NCI-H226 (cell line): ENCODE results near the gene RIIAD1.
"Not testable (repeated sequence)": the region's sequence is repeated elsewhere in the genome, so short reads cannot be mapped to it uniquely, and the experiment has no call there.

ENCODE experiments used
- DNase-seq: peaks from one replicate; pipeline ENCODE4 v3.0.0-alpha.2; 2015

Gene RIIAD1

DNA sequence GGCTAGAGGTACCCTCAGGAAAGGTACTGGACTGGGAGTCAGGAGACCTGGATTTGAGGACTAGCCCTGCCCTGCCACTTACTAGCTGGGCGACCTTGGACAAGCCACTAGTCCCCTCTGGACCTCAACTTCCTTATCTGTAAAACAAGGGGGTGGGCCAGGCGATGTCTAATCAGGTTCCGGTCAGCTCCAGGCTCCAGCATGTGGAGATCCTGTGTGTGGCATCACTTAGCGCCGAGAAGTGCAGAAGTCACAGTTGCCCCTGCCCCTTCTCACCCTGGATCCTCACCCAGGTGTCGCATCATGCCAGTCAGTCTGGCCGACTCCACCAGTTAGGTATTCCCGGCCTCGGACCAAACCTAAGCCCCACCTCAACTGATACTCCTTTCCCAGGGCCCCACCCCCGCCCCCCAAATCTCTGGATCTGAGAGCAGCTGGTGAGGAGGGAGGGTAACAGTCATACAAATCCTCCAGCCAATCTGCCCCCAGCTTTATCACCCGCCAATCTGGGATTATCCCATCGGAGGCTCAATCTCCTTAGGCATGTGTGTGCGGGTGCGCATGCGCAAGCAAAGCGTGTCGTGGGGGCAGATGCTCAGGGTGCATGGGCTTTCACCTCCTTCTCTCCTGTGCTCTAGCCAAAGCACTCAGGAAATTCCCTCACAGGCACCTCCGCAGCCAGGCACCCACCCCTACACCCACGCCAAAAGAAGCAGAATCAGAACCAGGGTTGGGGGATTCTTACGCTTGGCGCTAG lies 10.1 kb upstream of the RIIAD1 start:
- DNase-seq, result no peak

DNA sequence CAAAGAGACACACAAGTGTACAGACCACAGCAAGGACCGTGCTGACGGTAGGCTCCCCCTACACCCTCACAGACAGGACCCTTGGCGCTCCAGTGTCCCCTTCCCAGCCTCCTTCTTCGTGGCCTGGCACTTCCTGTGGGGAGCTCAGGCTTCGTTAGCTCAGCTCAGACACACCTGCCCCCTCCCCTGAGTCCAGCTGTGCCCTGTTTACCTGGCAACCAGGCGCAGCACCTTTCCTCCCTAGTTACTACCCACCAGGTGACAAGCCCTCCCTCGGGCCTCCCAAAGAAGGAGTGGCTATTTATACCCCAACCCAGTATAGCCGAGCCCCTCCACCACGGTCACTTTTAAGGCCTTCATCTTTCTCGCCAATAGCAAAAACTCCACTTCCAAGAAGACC lies 9.4 kb upstream of the RIIAD1 start:
- no peak for DNase-seq

DNA sequence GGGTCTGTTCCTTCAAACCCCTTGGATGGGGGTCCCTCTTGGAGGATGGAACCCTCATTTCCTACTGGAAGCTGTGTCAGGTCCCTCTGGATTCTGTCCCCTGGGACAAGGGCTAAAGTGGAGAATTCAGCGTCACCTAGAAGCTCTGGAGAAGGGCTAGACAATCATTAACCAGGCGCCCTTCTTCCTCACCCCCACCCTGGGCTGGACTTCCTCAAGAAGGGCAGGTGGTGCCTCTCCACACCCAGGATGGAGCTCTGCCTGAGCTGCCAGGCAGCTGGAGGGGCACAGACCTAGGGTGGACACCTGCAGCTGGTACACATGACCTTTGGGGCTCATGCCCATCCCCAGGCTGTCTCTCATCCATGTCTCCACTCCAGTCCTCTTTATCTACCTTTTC lies 8.3 kb upstream of the RIIAD1 start:
- no peak for DNase-seq

DNA sequence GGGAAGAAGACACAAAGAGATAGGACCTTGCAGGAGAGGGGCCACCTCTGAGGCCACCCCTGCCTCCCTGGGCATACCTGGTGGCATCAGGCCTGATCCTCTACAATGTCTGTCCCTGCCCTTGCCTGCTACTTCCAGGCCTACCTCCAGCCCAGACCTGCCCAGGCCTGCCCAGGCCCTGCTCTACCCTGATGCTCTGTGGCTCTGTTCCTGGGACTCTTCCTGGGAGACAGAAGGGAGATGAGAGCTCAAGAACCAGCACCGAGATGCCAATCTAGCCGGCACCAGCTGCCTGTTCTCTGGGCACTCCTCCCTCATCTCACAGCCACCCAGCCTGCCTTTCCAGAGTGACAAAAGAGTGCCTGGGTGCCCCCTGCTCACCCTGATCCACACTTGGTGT lies 7.4 kb upstream of the RIIAD1 start:
- no peak for DNase-seq

DNA sequence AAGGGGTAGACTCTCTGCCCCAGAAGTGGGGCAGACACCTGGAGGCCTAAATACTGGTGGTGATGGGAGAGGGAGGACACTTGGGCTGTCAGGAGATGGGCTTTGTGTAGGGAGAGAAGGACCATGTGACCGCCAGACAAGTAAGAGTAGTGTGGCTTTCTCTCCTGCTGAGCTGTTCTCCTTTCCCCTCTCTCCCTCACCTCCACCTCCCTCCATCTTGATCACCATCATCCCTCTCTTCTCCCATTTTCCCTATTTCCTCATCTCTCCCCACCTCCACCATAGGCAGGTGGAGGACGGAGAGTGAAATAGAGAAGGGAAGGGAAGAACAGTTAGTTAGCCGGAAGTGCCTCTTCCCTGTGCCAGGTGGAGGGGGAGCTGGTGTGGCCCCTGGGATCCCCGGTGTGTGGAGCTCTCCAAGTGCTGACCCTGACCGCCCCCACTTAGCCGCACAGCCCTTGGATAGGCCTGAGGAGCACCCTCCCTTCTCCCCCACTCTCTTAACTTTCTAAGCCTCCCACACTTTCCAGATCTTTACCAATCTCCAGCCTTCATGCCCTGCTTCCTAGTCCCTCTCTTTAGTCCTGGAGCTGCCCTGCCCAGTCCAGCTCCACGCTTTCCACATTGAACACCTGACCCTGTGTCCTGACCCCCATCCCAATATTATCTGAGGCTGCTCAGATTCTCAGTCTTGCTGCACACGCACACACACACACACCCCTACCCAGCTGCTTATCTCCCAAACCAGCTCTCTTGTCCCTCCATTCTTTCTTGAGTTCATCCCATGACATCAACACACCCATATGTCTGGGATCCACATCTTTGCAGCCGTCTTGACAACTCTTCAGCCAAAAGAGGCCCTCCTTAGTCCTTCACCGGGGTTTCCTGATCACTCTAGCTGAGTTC lies 6.2 kb upstream of the RIIAD1 start:
- DNase-seq, result no peak

DNA sequence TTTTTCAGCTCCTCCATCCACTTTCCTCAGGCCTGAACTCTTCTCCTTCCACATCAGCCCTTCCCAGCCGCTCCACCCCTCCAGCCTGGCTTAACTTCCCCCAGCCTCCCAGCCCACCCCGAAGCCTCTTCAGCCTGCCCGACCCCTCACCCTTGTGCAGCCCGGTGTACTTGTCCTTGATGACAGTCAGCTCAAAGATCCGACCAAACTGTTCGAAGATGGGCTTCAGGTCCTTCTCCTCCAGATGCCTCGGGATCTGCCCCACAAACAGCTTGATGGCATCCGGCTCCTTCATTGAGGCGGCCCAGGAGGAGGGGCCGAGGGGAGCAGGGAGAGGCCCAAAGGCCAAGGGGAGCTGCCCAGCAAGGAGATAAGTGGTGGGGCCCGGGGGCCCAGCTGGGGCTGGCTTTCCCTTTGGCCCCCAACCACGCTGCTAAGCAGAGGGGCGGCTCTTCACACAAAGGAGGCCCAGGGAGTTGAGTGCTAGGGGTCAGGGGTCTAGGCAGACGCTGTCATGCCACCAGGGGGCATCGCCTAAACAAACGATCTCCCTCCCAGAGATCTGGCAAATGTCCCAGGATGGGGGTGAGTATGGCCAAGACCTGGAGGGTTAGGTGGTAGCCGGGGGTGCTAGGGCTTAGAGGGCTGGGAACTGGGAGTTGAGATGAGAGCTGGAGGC lies 5.5 kb upstream of the RIIAD1 start:
- DNase-seq, result no peak

DNA sequence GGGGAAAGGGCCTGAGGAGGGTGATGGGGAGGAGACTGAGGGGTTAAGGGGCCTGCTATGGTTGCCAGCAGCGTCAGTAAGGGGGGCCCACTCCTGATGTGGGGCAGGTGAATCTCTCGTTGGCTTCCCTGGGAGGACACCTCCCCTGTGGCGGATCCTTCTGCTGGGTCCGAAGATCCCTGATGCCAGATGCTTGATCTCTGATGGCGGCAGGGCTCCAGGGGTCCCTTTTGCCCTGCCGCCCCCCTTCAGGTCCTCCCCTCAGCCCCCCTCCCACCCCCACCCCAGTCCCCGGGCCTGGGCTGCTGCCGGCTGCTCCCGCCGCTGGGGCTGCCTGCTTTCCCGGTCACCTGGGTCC lies 4.9 kb upstream of the RIIAD1 start:
- DNase-seq, result no peak

DNA sequence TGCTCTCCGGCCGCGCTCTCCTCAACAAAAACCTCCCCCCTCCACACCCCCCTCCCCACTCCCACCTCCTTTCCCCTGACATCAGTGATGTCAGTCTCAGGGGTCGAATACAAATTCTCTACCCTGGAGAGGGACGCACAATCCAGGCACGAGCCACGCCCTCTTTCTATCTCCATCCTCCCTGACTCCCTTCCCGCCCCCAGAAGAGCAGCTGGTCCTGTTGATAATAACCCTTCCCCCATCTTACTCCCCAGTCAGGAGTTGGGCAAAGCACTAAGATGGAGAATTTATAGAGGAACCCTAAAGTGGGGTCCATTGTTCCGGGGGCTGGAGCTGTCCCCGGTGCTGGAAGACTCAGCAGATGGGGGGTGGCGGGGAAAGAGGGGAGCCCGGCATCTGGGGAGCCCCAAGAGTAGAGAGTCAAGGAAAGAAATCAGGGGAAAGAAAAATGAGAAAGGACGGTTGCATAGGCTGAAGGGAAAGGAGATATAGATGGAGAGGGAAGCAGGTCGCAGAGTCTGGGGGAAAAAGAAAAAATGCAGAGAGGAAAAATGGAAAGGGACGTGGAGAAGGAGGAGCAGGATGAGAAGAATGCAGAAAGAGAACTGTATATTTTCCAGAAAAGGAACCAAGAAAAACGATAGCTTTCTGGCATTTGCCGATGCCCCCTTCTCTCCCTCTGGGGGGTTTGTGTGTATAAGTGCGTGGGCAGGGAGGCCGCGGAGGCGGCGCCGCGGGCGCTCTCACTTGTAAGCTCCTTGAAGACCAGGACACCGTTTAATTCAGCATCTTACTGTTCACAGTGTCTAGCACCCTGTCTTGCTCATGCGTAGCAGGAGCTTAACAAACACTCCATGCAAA lies 4.3 kb upstream of the RIIAD1 start, which contains the start of gene CELF3:
Gene CELF3 (minus strand): TSS at position 33 of the 861 bp plus-strand sequence. CDS start 783 bp downstream, outside the sequence.
- DNase-seq, result no peak

DNA sequence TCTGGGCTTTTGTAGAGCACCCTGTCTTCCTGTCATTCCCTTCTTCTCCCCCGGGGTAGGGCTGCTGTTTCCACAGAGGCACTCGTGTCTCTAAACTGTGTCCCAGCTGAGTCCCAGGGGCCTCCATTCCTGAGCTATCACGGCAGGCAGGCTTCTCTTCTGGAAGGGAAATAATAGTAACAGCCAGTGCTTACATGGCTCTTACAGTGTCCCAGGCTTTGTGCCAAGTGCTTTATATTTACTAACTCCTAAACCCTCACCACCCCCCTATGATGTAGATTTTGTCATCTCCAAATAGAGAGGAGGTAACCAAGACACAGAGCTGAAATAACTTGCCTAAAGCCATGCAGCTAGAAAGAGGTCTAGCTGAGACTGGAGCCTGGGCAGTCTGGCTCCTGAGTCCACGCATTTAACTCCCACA lies 3.3 kb upstream of the RIIAD1 start:
- DNase-seq, result no peak

DNA sequence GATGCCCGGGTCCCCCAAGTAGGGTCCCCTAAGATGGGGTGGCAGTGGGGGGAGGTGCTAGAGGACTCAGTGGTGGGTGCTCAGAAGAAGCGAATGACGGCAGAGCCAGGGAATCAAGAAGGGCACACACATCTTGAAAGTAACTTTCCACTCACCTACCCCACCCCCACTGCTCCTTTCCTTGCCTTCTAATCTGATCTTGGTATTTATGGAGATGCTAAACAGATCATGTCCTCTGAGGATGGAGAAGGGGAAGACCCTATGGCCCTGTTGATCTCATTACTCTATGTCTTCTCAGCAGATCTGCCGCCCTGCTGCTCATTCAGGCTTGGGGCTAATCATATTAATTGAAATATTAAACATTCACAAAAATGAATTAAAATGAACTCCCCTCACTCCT lies 2.7 kb upstream of the RIIAD1 start:
- DNase-seq, result no peak

DNA sequence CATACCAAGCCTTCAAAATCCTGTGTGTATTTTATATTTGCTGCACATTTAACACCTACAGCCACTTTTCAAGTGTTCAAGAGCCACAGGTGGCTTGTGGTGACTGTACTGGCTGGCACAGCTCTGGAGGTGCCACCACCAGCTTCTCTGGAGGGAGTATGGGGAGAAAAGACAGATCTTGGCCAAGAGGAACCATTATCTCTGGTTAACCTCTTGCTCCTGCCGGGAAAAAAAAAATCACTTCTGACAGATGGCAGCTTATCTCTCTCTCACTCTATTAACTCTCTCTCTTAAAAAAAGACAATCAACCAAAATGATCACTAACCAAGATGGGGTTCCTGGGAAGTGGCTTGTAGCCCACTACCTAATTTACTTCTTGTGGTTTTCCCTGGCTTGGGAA lies 1.2 kb upstream of the RIIAD1 start:
- no peak for DNase-seq

DNA sequence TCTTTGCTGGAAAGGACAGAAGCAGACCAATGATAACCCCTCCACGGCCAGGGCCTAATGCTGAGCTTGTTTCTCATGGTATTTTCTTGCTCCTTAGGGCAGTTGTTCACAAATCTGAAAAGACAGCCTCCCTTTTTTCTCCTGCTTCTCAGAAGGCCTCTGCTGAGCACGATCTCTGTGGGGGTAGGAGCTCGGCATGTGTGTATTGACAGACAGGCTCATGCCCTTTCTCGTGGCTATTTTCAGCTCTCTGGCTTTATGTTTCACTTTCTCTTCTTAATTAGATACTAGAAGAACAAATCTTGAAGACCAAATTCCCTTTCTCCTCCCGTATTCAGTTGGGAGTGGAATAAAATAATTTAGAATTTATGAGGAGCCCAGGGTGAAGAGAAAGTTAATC lies 768 bp upstream of the RIIAD1 start:
- DNase-seq, result no peak

DNA sequence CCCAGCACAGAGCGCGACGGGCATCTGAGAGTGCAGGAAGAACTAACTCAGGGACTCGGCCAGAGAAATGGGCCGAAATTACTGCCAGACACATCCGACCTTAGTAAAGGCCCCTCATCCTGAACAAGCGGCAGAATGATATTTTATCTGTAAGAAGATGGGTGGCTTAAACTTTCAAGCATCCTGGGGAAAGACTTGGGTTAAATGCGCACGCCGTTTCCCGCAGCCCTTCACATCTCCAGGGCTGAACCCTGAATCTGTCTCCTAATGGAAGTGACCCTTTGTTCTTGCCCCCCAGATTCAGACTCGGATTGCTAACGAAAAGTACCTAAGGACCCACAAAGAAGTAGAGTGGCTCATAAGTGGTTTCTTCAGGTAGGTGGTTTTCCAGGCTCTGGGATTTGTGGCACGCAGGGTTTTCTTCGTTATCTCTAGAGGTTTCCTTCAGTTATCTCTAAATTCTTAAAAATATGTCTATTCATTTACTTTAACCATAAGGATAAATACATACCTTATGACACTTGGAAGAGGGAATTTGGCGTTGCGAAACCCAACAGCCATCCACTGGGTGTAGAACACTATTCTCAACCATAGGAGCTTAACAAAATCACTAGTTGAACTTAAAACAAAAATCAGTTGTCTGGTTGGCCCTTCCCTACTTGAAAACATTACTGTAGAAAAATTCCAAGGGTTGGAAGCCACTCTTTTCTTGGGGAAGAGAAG lies 627 bp downstream of the RIIAD1 start:
- DNase-seq, result peak; percentile 61

DNA sequence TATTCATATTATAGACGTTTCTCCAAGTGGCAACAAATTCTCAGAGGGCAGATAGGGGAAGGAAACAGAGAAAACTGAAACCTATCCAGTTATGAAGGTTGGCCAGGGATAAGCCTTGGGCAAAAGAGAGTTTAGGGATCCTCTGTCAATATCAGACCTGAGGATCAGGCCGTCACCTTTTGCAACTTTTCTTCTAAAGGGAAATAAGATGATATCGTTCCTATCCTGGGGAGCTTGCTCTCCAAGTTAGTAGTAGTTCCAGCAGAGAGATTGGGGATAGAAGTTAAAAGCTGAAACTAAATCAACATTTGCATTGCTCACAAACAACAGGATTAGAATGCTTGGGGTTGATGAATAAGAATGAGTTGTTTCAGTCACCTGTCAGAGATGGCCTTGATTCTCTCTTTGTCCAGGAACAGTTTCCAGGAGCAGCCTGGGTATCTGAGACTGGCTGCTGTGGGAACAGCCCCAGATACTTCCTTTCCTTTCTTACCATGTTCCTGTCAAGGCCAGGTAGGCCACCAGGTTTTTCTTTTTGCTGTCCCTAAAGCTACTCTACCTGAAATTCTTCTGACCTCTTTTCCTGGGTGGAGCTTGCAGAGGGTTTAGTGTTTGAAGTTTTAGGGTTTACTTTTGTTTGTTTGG lies 2.5 kb downstream of the RIIAD1 start:
- DNase-seq, result no peak

DNA sequence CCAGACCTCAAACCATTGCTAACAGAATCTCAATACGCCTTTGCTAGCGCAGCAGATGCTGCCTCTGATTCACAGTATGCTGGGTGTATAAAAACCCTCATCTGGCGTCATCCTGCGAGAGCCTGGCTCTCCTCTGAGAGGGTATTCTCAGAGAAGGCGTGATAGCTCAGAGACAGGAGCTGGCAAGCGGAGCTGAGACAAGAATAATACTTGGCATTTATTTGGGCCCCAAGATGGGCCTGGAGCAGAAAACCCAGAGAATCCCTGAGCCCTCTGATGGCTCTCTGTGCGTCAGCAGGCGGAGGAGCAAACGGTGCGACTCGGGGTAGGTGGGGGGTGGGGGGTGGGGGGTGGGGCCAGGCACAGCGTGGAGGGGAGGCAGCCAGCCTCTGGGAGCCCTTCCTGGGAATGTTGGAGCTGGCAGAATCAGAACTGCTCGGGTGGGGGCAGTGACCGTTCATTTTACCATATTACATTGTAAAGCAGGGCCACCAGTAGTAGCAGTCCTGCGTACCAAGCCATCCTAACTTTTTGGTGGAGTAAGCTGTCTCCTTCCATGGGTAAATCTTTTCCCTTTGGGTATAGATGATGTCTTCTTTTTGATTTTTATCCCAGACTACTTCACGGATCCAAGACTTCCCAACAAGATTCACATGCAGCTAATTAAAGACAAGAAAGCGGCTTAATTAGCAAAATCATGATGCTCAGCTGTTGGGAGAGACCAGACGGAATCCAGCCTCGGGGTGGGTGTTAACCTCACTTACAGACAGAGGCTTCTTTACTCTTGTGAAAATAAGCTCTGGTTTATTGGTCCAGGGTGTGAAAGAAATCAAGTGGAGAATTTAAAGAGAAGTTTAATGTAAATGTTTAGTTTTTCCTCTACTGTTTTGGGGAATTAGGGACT lies 7.1 kb downstream of the RIIAD1 start:
- no peak for DNase-seq

DNA sequence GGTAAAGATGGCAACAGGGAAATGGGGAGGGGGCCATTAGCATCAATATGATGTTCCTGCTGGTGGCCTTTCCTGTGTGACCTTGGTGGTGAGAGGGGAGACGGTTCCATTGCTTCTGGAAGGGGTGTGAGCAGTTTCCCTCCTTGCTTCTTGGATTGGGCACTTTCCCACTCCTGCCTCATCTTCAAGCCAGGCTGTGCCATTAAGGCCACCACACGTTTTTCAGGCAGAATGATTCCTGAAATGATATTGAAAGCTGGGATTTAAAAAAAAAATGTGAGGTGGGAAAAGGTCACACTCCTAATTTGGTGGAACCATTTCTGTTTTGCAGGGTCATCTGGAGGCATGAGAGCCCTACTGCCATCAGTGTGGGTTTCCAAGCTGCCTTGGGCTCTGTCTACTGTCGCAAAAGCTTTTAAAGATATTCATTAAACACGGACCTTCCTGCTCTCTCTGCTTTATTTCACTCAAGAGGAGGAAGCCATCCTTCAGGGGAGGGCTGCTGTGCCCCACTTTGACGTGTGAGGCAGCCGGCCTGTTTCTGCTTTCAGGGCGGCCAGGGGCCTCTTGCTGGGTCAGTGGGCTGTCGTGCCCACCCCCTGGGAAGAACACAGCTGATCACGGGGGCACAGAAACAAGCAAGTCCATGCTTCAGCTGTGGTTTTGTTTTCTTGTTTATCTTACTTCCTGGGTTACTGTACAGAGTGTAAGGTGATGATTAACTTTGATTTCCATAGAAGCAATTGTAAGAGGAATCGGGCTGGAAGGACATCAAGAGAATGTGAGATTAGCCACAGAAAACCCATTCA lies 8.0 kb downstream of the RIIAD1 start:
- DNase-seq, result no peak

DNA sequence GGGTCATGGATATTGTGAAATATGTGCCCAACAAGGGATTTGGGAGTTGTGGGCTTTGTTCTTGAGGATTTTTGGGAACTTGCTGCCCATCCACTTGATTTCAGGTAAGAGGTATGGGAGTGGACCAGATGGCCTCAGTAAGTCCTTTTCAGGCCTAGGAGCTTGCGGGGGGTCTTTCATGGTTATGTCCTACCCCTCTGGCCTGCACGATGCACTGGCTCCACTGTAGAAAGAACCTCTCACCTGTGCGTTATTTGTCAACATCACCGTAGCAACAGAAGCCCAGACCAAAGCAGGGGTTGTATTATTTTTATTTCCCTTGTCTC lies 8.6 kb downstream of the RIIAD1 start:
- no peak for DNase-seq

DNA sequence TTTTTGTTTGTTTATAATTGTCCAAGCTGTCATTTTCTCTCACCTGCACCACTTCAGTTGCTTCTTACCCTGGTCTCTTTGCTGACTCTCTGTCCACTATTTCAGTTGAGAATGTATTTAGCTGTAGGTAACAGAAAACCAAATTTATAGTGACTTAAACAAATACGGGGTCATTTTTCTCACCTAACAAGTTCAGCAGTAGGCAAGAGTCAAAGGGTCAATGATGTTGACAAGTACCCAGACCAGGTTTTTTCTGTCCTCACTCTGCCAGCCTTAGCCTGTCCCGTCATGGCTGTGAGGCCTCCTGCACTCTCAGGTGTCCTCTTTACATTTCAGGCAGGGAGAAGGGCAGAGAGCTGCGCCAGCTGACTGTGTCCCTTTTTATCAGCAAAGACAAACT lies 11.8 kb downstream of the RIIAD1 start:
- DNase-seq, result no peak

DNA sequence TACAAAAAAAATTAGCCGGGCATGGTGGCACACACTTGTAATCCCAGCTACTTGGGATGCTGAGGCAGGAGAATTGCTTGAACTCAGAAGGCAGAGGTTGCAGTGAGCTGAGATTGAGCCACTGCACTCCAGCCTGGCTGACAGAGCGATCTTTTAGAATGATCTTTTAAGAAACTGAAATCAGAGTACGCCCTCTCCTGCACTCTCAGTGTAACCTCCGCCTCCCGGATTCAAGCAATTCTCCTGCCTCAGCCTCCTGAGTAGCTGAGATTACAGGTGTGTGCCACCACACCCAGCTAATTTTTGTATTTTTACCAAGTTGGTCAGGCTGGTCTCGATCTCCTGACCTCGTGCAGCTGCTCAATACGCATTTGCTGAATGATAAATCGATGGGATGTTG lies 12.7 kb downstream of the RIIAD1 start:
- not testable (repeated sequence) for DNase-seq

DNA sequence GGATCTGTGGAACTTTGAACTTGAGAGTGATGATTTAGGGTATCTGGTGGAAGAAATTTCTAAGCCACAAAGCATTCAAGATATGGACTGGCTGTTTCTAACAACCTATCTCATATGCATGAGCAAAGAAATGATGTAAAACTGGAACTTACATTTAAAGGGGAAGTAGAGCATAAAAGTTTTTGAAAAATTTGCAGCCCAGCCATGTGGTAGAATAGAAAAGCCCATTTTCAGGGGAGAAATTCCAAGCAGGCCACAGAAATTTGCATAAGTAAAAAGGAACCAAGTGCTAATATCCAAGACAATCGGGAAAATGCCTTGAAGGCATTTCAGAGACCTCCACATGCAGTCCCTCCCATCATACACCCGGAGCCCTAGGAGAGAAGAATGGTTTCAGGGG lies 15.7 kb downstream of the RIIAD1 start:
- no peak for DNase-seq
